ENCODE measurements around the gene LMOD3.

Gene LMOD3

GRCh38 chr3:69122403-69122802, at the start of gene LMOD3:
LMOD3 (minus strand) TSS chr3:69122595; CDS start chr3:69122386, 209 bp downstream.
- DNase-seq (ENCODE audit: low read depth, low spot score), result no peak

GRCh38 chr3:69172058-69172457, 49.7 kb upstream of the LMOD3 start:
- DNase-seq (ENCODE audit: low read depth, low spot score), result no peak

DNA sequence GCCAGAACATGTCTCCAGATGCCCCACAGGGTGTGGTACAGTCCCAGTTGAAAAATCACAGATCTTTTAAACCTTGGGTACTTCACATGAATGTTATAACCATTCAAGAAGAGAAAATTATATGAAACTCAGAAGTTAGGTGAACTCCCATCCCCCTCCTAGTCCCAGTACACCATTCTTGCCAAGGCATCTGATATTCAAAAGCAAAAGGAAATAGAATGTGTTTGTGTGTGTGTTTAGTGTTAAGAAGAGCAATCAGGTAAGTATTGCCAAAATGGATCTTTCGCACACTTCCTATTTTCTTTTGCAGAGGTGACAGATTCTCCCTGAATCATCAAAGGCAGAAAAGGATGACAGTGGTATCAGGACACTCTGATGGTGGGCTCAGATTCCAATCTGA, 44.1 kb upstream of the LMOD3 start:
- no peak for DNase-seq (ENCODE audit: low read depth, low spot score)

GRCh38 chr3:69165744-69166143, 43.3 kb upstream of the LMOD3 start:
- DNase-seq (ENCODE audit: low read depth, low spot score), result no peak

DNA sequence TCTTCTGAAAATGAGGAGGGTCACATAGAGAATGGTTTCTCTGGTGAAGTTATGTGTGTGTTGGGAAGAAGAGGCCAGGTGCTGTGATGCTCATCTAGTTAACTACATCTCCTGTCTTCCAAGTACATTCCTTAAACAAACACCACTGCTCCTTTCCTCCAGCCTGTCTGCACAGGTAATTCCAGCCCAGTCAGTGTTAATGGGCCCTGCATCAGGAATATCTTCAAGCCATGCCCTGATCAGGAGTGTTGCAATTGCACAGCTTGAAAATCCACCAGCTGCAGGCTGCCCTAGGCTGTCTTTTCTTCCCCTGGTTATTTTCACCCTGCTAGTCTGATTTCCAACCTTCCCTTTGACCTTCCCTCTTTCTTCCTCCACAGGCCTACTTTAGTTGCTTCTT, 41.9 kb upstream of the LMOD3 start:
- DNase-seq (ENCODE audit: low read depth, low spot score), result no peak

DNA sequence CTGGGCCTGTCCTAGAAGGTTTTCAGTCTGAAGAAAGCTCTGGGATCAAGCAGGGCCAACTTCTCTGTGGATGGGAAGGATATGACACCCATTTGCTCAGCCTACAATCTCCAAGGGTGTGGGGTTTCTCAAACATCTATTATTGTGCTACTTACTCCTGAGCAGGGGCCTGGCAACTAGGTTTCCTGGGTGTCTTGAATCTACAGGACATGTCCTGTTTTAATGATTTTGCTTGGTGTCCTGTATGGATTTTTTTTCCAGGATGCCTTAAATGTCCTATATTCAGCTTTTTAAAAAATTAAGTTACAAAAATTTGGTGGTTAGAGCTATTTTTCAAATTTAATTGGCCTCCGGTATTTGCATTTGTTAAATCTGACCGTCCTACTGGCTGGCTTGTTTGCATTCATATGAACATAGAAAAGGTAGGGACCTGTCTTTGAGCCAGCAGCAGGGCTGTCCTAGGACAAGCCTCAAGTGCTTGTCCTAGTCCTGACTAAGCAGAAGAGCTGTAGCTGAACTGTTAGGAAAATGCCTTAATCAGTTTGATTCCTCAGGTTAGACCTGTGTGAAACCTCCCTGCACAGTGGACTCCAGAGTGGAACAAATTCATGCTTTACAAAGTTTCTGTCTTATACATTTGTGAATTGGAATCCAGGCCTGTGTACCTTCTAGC, 40.0 kb upstream of the LMOD3 start:
- no peak for DNase-seq (ENCODE audit: low read depth, low spot score)

DNA sequence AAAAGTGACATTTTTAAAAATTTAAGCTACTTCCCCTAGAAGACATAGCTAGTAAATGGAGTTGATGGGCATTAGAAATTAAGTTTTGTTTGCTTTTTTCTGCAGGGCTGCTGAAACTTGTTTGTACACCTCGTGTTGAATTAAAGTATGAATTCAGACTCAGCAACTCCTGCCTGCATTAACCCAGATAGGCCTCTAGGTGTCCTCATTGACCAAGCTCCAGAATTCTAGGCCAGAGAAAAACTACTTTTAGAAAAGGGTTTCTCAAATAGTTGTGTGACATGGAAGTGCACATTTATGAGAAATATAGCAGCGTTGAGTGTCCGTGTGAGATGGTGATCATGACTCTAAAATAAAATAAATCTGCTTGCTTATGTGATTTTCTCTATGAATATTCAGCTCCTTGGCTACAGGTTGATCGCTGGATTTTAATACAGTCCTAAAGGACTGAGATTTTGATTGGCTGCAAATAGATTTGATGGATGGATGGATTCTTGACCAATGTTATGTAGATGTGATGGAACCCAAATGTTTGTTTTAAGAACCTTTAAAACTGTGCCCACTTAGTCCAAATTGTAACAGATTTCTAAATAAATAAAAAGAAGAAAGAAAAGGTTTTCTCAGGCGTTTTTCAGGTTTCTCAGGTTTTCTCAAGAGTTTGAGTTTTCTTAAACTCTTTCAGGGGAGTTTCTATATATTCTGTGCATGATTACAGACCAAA, 39.4 kb upstream of the LMOD3 start:
- DNase-seq (ENCODE audit: low read depth, low spot score), result peak; percentile 9

GRCh38 chr3:69160525-69160924, 38.1 kb upstream of the LMOD3 start:
- no peak for DNase-seq (ENCODE audit: low read depth, low spot score)

- DNase-seq (ENCODE audit: low read depth, low spot score), result no peak
Observed at GRCh38 chr3:69160107-69160506, 37.7 kb upstream of the LMOD3 start.

DNA sequence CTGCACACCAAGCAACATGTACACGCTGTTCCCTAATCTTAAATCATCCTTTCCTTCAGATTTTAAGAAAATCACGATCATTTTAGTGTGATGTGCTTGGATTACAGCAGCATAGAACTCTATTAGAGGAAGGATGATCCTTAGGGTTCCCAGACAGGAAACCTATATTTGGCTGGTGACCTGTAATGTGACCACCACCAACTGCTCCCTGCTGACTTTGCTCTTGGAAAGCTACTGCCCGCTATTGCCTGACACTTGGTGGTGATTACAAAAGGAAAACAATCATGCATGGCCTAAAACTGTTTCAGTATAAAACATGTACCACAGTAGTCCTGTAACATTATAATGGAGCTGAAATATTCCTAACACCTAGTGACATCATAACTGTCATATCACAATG, 27.2 kb upstream of the LMOD3 start:
- no peak for DNase-seq (ENCODE audit: low read depth, low spot score)

GRCh38 chr3:69145688-69146087, 23.3 kb upstream of the LMOD3 start:
- DNase-seq (ENCODE audit: low read depth, low spot score), result no peak

- no peak for DNase-seq (ENCODE audit: low read depth, low spot score)
Observed at GRCh38 chr3:69144631-69145245, 22.3 kb upstream of the LMOD3 start.

DNA sequence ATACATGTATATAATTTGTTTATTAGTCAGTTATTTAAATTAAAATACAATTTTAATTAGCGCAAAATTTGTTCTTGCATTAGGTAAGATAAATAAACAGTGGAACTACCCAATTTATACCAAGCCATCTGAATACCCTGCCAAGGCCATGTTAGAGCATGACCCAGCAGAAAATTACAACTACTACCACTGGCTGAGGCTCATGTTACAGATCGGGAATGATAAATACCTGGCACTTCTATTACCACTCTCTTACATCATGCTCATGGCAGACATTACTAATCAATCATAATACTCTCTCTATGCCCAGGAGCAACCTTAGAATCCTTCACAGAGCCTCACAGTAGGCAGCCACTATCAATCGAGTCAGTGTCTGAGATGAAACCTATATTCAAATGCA, 21.2 kb upstream of the LMOD3 start:
- no peak for DNase-seq (ENCODE audit: low read depth, low spot score)

DNA sequence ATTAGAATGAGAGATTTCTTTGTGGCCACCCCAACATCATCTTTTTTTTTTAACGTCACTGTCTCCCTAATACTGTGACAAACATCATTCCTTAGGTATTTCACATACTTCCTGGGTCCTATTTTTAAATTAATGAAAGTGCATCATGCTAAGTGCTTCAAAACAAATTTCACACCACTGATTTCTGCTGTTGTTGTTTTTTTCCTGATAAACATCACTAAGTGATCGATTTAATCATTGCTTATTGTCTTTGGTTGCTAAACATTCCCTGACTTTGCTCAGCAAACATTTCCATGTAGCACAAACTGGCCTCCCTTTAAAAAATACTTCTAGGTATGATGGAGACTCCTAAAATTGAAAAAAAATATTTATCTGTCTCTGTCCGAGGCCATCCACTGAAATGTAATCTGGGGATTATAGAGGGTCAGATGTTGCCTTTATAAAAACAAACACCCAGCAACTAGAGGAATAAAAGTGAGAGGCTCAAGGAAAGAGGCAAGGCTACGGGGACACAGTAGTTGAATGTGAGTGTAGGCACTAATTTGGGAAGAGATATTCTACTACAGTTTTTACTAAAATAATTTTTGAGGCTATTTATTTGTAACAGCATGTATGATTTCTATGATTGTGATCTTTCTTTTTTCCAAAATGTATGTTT, 20.5 kb upstream of the LMOD3 start:
- no peak for DNase-seq (ENCODE audit: low read depth, low spot score)

DNA sequence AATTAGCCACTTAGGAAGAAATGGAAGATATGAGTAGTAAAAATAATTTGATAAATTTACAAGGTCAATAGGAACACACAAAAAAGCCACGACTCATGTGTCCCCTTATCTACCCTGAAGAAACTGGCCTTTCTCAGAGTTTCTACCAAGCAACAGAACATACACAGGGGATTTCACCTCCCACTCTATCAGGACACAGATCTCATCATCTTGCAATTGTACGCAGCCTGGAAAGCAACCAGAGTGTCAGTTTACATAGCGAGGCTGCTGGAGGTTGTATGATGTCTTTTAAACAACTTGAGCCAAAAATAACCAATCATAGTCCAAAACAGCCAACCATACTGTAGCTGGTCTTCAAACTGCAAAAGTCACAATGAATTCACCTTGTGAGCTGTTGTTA, 19.7 kb upstream of the LMOD3 start:
- no peak for DNase-seq (ENCODE audit: low read depth, low spot score)

- DNase-seq (ENCODE audit: low read depth, low spot score), result no peak
Observed at GRCh38 chr3:69141313-69141712, 18.9 kb upstream of the LMOD3 start.

DNA sequence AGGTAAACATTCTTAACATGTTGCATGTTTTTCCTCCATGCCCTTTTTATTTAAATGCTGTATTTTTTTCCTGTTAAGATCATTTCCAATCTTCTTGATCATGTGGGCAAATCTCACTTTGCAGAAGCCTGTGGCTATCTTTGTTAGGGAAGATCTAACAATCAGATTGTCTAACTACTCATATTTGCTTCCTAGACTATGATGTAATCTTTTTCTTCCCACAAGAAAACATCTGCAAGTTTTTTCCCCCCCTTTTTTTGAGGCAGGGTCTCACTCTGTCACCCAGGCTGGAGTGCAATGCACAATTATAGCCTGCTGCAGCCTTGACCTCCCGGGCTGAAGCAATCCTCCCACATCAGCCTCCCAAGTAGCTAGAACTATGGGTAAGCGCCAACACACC, 15.0 kb upstream of the LMOD3 start:
- no peak for DNase-seq (ENCODE audit: low read depth, low spot score)

- DNase-seq (ENCODE audit: low read depth, low spot score), result no peak
Observed at GRCh38 chr3:69137005-69137404, 14.6 kb upstream of the LMOD3 start.

GRCh38 chr3:69130689-69131088, 8.3 kb upstream of the LMOD3 start:
- DNase-seq (ENCODE audit: low read depth, low spot score), result no peak

- DNase-seq (ENCODE audit: low read depth, low spot score), result no peak
Observed at GRCh38 chr3:69129531-69129930, 7.1 kb upstream of the LMOD3 start.

DNA sequence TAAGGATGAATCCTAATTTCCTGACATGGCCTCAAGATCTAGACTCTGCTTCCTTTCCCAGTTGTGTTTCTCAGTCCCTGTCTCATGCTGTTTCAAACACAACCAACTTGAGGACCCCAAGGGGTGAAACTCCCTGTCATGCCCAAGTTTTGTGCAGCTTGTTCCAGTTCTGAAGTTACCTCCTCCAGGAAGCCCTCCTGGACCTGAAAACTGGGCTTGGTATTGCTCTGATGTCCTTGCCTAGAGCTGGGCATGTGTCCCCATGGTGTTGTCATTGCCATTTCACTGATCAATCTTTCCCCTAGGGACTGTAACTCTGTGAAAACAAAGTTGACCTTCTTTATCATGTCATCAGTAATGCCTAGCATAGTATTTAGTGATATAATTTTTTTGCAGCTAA, 6.1 kb upstream of the LMOD3 start:
- DNase-seq (ENCODE audit: low read depth, low spot score), result no peak

DNA sequence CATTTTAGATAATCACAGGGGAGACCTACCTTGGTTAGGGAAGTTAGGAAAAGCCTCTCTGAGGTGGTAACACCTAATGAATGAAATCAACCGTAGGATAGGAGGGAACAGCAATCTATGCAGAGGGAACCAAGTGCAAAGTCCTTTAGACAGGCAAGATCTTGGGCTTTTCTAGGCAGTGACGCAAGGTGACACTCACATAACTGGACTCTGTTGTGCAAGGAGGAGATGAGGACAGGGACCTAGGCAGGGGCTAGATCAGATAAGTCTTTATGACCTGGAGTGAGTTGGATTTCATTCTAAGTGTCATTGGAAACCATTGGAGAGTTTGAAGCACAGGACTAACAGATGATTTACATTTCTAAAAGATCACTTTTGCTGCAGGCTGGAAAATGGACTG, 4.6 kb upstream of the LMOD3 start:
- DNase-seq (ENCODE audit: low read depth, low spot score), result no peak

DNA sequence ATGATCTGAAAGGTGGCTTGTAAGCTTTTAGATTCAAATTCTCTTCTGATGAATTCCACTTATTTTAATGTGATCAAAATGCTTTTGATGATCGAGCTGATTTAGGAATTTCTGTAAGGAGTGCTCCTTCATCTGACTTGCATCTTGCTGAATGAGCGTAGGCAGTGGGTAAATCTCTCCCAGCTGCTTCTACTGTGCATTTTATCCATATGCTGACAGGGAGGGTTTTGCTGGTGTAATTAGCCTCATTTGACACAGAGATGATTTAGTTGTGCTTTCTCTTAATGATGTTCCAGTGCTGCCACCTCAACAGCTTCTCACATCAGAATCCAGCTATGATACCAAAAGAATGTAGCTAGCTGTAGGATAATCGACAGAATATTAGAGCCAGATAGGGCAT, 3.8 kb upstream of the LMOD3 start:
- DNase-seq (ENCODE audit: low read depth, low spot score), result no peak
